Ishikawa (cell line): Measurements from ENCODE around the gene OPRL1.

ENCODE experiments used
- CEBPB ChIP-seq: IDR thresholded peaks from 2 replicates; pipeline ENCODE4 v1.6.1; 2012
- EGR1 ChIP-seq: IDR thresholded peaks from 2 replicates; pipeline ENCODE4 v1.6.1; 2012
- EP300 ChIP-seq: IDR thresholded peaks from 2 replicates; pipeline ENCODE4 v1.6.1; 2012; ENCODE audit warnings: borderline replicate concordance
- FOXM1 ChIP-seq: IDR thresholded peaks from 2 replicates; pipeline ENCODE4 v1.6.1; 2012; ENCODE audit warnings: low read depth, borderline replicate concordance
- NFIC ChIP-seq: IDR thresholded peaks from 2 replicates; pipeline ENCODE4 v1.6.1; 2012
- RAD21 ChIP-seq: IDR thresholded peaks from 2 replicates; pipeline ENCODE4 v1.6.1; 2012; ENCODE audit warnings: low read depth
- TAF1 ChIP-seq: IDR thresholded peaks from 2 replicates; pipeline ENCODE4 v1.6.1; 2012; ENCODE audit warnings: low read depth, mild to moderate bottlenecking
- TCF12 ChIP-seq: IDR thresholded peaks from 2 replicates; pipeline ENCODE4 v1.6.1; 2012; ENCODE audit warnings: low read depth
- YY1 ChIP-seq: IDR thresholded peaks from 2 replicates; pipeline ENCODE4 v1.6.1; 2012; ENCODE audit warnings: low read depth
- ZBTB7A ChIP-seq: IDR thresholded peaks from 2 replicates; pipeline ENCODE4 v1.6.1; 2012; ENCODE audit warnings: low read depth
- TF ChIP-seq, protein P1 (sequence below): IDR thresholded peaks from 2 replicates; pipeline ENCODE4 v1.6.1; 2012

DNA sequence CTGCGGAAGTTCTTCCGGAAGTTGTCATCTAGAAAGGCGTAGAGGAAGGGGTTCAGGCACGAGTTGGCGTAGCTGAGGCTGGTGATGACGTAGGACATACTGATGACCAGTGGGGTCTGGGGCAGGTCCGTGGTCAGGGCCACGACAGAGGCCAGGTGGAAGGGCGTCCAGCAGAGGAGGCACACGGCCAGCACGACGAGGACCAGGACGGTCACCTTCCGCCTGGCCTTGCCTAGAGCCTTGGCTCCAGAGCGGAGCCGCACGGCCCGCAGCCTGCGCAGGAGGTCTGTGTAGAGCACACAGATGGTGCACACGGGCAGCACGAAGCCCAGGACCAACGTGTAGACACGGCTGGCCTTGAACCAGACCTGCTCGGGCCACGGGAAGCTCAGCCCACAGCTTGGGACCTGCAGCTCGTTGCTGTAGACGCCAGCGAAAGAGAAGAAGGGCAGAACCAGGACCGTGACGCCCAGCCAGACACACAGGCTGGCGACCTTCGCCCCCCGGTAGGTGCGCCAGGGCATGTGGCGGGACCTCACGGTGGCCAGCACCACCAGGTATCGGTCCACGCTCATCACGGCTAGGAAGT, 26.1 kb downstream of the OPRL1 start:
- TF ChIP-seq, protein P1, sequence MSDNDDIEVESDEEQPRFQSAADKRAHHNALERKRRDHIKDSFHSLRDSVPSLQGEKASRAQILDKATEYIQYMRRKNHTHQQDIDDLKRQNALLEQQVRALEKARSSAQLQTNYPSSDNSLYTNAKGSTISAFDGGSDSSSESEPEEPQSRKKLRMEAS: no peak
- TF ChIP-seq CEBPB: no peak
- TF ChIP-seq TCF12: no peak
- TF ChIP-seq EP300: no peak
- TF ChIP-seq FOXM1: no peak
- no peak for TF ChIP-seq EGR1
- TF ChIP-seq TAF1: no peak
- no peak for TF ChIP-seq YY1
- TF ChIP-seq NFIC: no peak
- no peak for TF ChIP-seq ZBTB7A
- TF ChIP-seq RAD21: no peak
